Mesenchymal stem cell (in vitro differentiated cells and primary cell): Measurements from ENCODE around the gene FRMD8.

Experiments
- DNase-seq: peaks from one replicate; pipeline ENCODE4 v3.0.0-alpha.2; 2013
- H2AFZ ChIP-seq: one replicate; pipeline ENCODE4 v1.6.1; 2013; ENCODE audit warnings: low read depth, mild to moderate bottlenecking, control low read depth, inconsistent platforms, low read length, moderate library complexity
- H2AK5ac ChIP-seq: 2 replicates; pipeline ENCODE4 v1.6.1; 2013; ENCODE audit warnings: low read length, moderate library complexity, mild to moderate bottlenecking, inconsistent platforms; ENCODE audit not compliant: severe bottlenecking
- H2BK120ac ChIP-seq: one replicate; pipeline ENCODE4 v1.6.1; 2013; ENCODE audit warnings: low read depth, mild to moderate bottlenecking, inconsistent platforms, low read length, moderate library complexity
- H2BK12ac ChIP-seq, 2 experiments: one replicate each; pipeline ENCODE4 v1.6.1; 2013; ENCODE audit warnings: inconsistent platforms in 2 of 2, low read length in 2 of 2, mild to moderate bottlenecking in 2 of 2, moderate library complexity in 2 of 2, control low read depth in 1 of 2
- H2BK15ac ChIP-seq: one replicate; pipeline ENCODE4 v1.6.1; 2013; ENCODE audit warnings: mild to moderate bottlenecking, low read depth, inconsistent platforms; ENCODE audit not compliant: poor library complexity, severe bottlenecking
- H2BK5ac ChIP-seq: 2 replicates; pipeline ENCODE4 v1.6.1; 2013; ENCODE audit warnings: low read depth, mild to moderate bottlenecking, low read length, control low read depth, inconsistent platforms; ENCODE audit not compliant: poor library complexity, severe bottlenecking
- H3K14ac ChIP-seq, 2 experiments: one replicate each; pipeline ENCODE4 v1.6.1; 2013; ENCODE audit warnings: inconsistent platforms in 2 of 2, low read length in 2 of 2, control low read depth in 1 of 2, mild to moderate bottlenecking in 1 of 2, moderate library complexity in 1 of 2
- H3K18ac ChIP-seq, 2 experiments: one replicate each; pipeline ENCODE4 v1.6.1; 2013; ENCODE audit warnings: inconsistent platforms in 2 of 2, low read length in 2 of 2, control low read depth in 1 of 2, low read depth in 1 of 2, mild to moderate bottlenecking in 1 of 2
- H3K23ac ChIP-seq, 2 experiments: one replicate each; pipeline ENCODE4 v1.6.1; 2013; ENCODE audit warnings: inconsistent platforms in 2 of 2, low read length in 2 of 2, mild to moderate bottlenecking in 2 of 2, moderate library complexity in 2 of 2, control low read depth in 1 of 2
- H3K27ac ChIP-seq: 2 replicates; pipeline ENCODE4 v1.5.1; 2013; ENCODE audit warnings: mild to moderate bottlenecking, moderate library complexity, low read length, control low read depth, inconsistent platforms; ENCODE audit not compliant: poor library complexity, severe bottlenecking
- H3K27me3 ChIP-seq, 2 experiments: 2 replicates each; pipeline versions ENCODE4 v1.6.1 to v1.7.0; 2013; ENCODE audit warnings: low read length in 2 of 2, mild to moderate bottlenecking in 2 of 2, moderate library complexity in 2 of 2, control low read depth in 1 of 2, inconsistent platforms in 1 of 2; ENCODE audit not compliant: control insufficient read depth in 1 of 2, insufficient read depth in 1 of 2
- H3K36me3 ChIP-seq, 2 experiments: 2 replicates each; pipeline versions ENCODE4 v1.6.1 to v1.7.0; 2013; ENCODE audit warnings: low read length in 2 of 2, control low read depth in 1 of 2, inconsistent platforms in 1 of 2, low read depth in 1 of 2, mild to moderate bottlenecking in 1 of 2; ENCODE audit not compliant: insufficient read depth in 2 of 2, control insufficient read depth in 1 of 2
- H3K4ac ChIP-seq, 2 experiments: one replicate each; pipeline ENCODE4 v1.6.1; 2013; ENCODE audit warnings: inconsistent platforms in 2 of 2, low read length in 2 of 2, mild to moderate bottlenecking in 2 of 2, moderate library complexity in 2 of 2, control low read depth in 1 of 2, low read depth in 1 of 2
- H3K4me1 ChIP-seq: 2 replicates; pipeline ENCODE4 v1.6.1; 2013; ENCODE audit warnings: low read depth, low read length, control low read depth; ENCODE audit not compliant: control insufficient read depth, insufficient read depth
- H3K4me2 ChIP-seq: 2 replicates; pipeline ENCODE4 v1.6.1; 2013; ENCODE audit warnings: low read length, mild to moderate bottlenecking, inconsistent platforms; ENCODE audit not compliant: poor library complexity, severe bottlenecking
- H3K4me3 ChIP-seq, 2 experiments: 2 replicates each; pipeline versions ENCODE4 v1.5.1 to v1.7.0; 2013; ENCODE audit warnings: low read length in 2 of 2, mild to moderate bottlenecking in 2 of 2, control low read depth in 1 of 2, low read depth in 1 of 2; ENCODE audit not compliant: insufficient read depth in 1 of 2
- H3K79me1 ChIP-seq: replicated peaks from 2 replicates; pipeline ENCODE4 v1.6.1; 2013; ENCODE audit warnings: mild to moderate bottlenecking, control low read depth, low read length, inconsistent platforms; ENCODE audit not compliant: poor library complexity, severe bottlenecking
- H3K9ac ChIP-seq: 2 replicates; pipeline ENCODE4 v1.7.0; 2013; ENCODE audit warnings: mild to moderate bottlenecking, low read length, moderate library complexity
- H3K9me3 ChIP-seq: 2 replicates; pipeline ENCODE4 v1.7.0; 2013; ENCODE audit warnings: mild to moderate bottlenecking, low read length; ENCODE audit not compliant: control insufficient read depth
- H4K8ac ChIP-seq: one replicate; pipeline ENCODE4 v1.6.1; 2013; ENCODE audit warnings: inconsistent platforms, mild to moderate bottlenecking, low read length, moderate library complexity
- H4K91ac ChIP-seq: one replicate; pipeline ENCODE4 v1.6.1; 2013; ENCODE audit warnings: mild to moderate bottlenecking, low read length, inconsistent platforms
- WGBS: methylation state at CpG from one replicate; pipeline ENCODE4 v1.1.7; 2013; ENCODE audit warnings: mixed read lengths; 5-methylcytosine and 5-hydroxymethylcytosine counted together

The FRMD8 gene

GRCh38 chr11:65380460-65381119 lies 5.8 kb upstream of the FRMD8 start:
- Histone ChIP-seq H3K4ac (peak overlapping the region in 1 of 2 experiments; percentile 26), H3K36me3 (no peaks in the 10 kb centered on the region), H2BK12ac (peak overlapping the region; percentile 49 to 98), H3K9me3 (no peaks in the 10 kb centered on the region), H3K23ac (no peak overlapping the region), H2BK120ac (peak overlapping the region; percentile 56), H3K27me3 (no peaks in the 10 kb centered on the region), H3K4me1 (peaks cover 57% of the 10 kb centered on the region), H2BK15ac (peak overlapping the region; percentile 95), H2AK5ac (peak overlapping the region; percentile 80), H3K14ac (peak overlapping the region in 1 of 2 experiments; percentile 93), H2AFZ (no peak overlapping the region), H4K8ac (peak overlapping the region; percentile 37), H2BK5ac (no peak overlapping the region), H3K79me1 (peaks cover 11% of the 10 kb centered on the region), H3K27ac (no peak overlapping the region), H4K91ac (peak overlapping the region; percentile 90), H3K9ac (no peak overlapping the region), H3K4me3 (no peak overlapping the region), H3K4me2 (no peak overlapping the region), H3K18ac (peak overlapping the region; percentile 8 to 13)
- DNase-seq: no peak
- 96% methylated on average over 16 of the region's 16 CpGs for WGBS

GRCh38 chr11:65381716-65382032 lies 4.8 kb upstream of the FRMD8 start:
- H3K18ac ChIP-seq: peak overlapping the region; percentile 95 to 97

GRCh38 chr11:65382033-65382803 lies 4.2 kb upstream of the FRMD8 start, which contains the start of gene SLC25A45:
TSS of gene SLC25A45 (minus strand) at chr11:65382646. CDS start at chr11:65381951, 695 bp downstream.
- peak; percentile 100 for DNase-seq
- peak within 1 kb of the TSS; percentile 97 for H2BK5ac ChIP-seq
- peak within 1 kb of the TSS; percentile 92 for H4K8ac ChIP-seq
- no peaks in the 10 kb centered on the region for H3K36me3 ChIP-seq
- peak within 1 kb of the TSS; percentile 98 for H3K27ac ChIP-seq
- peak within 1 kb of the TSS; percentile 33 to 68 for H3K4me3 ChIP-seq
- H3K14ac ChIP-seq: peak within 1 kb of the TSS in 1 of 2 experiments; percentile 76
- peak within 1 kb of the TSS; percentile 98 for H2BK15ac ChIP-seq
- H4K91ac ChIP-seq: peak within 1 kb of the TSS; percentile 98
- peak within 1 kb of the TSS; percentile 65 for H2AFZ ChIP-seq
- peak within 1 kb of the TSS; percentile 96 to 97 for H3K18ac ChIP-seq
- peak within 1 kb of the TSS; percentile 63 for H2AK5ac ChIP-seq
- peaks cover 19% of the 10 kb centered on the region for H3K79me1 ChIP-seq
- 0% methylated on average over 23 of the region's 27 CpGs for WGBS
- peak within 1 kb of the TSS; percentile 67 for H3K4me2 ChIP-seq
- H3K4ac ChIP-seq: peak within 1 kb of the TSS; percentile 88 to 97
- no peaks in the 10 kb centered on the region for H3K9me3 ChIP-seq
- peak within 1 kb of the TSS; percentile 94 to 99 for H2BK12ac ChIP-seq
- H3K27me3 ChIP-seq: no peaks in the 10 kb centered on the region
- peaks cover 59% of the 10 kb centered on the region for H3K4me1 ChIP-seq
- H3K23ac ChIP-seq: peak within 1 kb of the TSS; percentile 11 to 71
- H2BK120ac ChIP-seq: peak within 1 kb of the TSS; percentile 95
- H3K9ac ChIP-seq: peak within 1 kb of the TSS; percentile 91

More at GRCh38 chr11:65381716-65382032, 4.8 kb upstream of the FRMD8 start:
- H3K27me3 ChIP-seq: no peaks in the 10 kb centered on the region
- no peak overlapping the region for H2AK5ac ChIP-seq
- peak overlapping the region; percentile 95 for H2BK120ac ChIP-seq
- H3K79me1 ChIP-seq: peaks cover 16% of the 10 kb centered on the region
- H3K36me3 ChIP-seq: no peaks in the 10 kb centered on the region
- DNase-seq: peak; percentile 90
- H4K8ac ChIP-seq: peak overlapping the region; percentile 85
- H3K4me1 ChIP-seq: peaks cover 61% of the 10 kb centered on the region
- H3K4me2 ChIP-seq: peak overlapping the region; percentile 67
- H3K9ac ChIP-seq: peak overlapping the region; percentile 91
- H2BK15ac ChIP-seq: peak overlapping the region; percentile 23
- H4K91ac ChIP-seq: peak overlapping the region; percentile 98
- H2BK12ac ChIP-seq: peak overlapping the region; percentile 94 to 99
- H2BK5ac ChIP-seq: peak overlapping the region; percentile 97
- H3K14ac ChIP-seq: no peak overlapping the region
- H2AFZ ChIP-seq: peak overlapping the region; percentile 65
- 1% methylated on average over 4 of the region's 6 CpGs for WGBS
- peak overlapping the region; percentile 88 to 97 for H3K4ac ChIP-seq
- peak overlapping the region; percentile 33 to 68 for H3K4me3 ChIP-seq
- H3K23ac ChIP-seq: no peak overlapping the region
- H3K9me3 ChIP-seq: no peaks in the 10 kb centered on the region
- peak overlapping the region; percentile 98 for H3K27ac ChIP-seq
